Measurements from ENCODE around the gene SLC44A1. TPM values are rescaled to one million over a fixed set of nuclear protein-coding genes. Genes with fewer than 3 reads are reported as not detected.

The SLC44A1 gene
- total and polyA plus RNA-seq, 2 of the 13 experiments (the other 11 are each of a cell fraction or from before 2014, with no cell fraction given) = 21.4 to 40.8 TPM

GRCh38 chr9:105278751-105279150 is 34.3 kb downstream of the SLC44A1 start (continued):
- TF ChIP-seq HES4 (CRISPR knock-in tag; IDR thresholded peaks at IDR 0.05; ENCODE audit: borderline replicate concordance) = no peak
- TF ChIP-seq PREB (CRISPR knock-in tag; IDR thresholded peaks at IDR 0.05) = no peak
- TF ChIP-seq ZNF468 (CRISPR knock-in tag; IDR thresholded peaks at IDR 0.05) = no peak
- TF ChIP-seq AGO1 (IDR thresholded peaks at IDR 0.05; ENCODE audit: low read depth, low read length, poor library complexity, severe bottlenecking) = no peak
- TF ChIP-seq MED8 (CRISPR knock-in tag; IDR thresholded peaks at IDR 0.05; ENCODE audit: insufficient replicate concordance) = no peak
- TF ChIP-seq NFIC (IDR thresholded peaks at IDR 0.05; ENCODE audit: low read length) = no peak
- no peak for TF ChIP-seq NR1H2 (CRISPR knock-in tag; IDR thresholded peaks at IDR 0.05; ENCODE audit: borderline replicate concordance, low read depth)

DNA sequence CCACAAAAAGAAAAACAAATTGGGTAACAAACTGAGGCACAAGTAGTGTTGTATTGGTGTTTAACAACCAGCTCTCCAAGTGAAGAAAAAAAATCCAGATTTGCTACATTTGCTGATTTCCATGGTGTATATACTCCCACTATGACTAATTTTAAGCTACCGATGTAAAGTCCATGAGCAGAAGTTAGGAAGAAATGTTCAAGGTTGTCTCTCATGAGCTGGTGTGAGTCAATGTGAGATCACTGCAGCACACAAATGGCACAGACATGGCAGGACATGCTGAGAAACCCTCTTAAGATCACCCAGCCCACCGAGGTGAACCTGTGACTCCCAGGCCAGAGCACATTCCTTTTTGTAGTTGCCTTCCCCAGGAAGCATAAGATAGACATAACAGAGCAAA is 36.2 kb downstream of the SLC44A1 start:
- no peak overlapping the region for H3K4me2 ChIP-seq (ENCODE audit: low read depth, low read length)
- POLR2A ChIA-PET = interaction anchor here (0.9 to 1.8 kb wide), 2 partner anchors 11 to 29 kb away, joined by 4 to 5 read pairs; no protein-coding TSS in a partner anchor
- no peaks in the 10 kb centered on the region for H3K9me3 ChIP-seq (ENCODE audit: low read length)
- H3K4me3 ChIP-seq (replicated peaks in 1 of 3; ENCODE audit: insufficient read depth in 1 of 3, low read depth in 2 of 3, low read length in 3 of 3) = no peak overlapping the region
- no peaks in the 10 kb centered on the region for H4K20me1 ChIP-seq (ENCODE audit: insufficient read depth, low read length)
- H3K27ac ChIP-seq (ENCODE audit: extremely low read length, insufficient read depth, low read length) = no peak overlapping the region
- FAIRE-seq (no peak), DNase-seq (ENCODE audit: low spot score) (peak; percentile 32), ATAC-seq (no peak)
- intact Hi-C loops (cut with micrococcal nuclease; ENCODE audit: unreplicated experiment) (no loop called here), in situ Hi-C loops (cut with HindIII; ENCODE audit: extremely low pct_ligation_motif_present, low pct_unique_long_range_greater_than_20kb) (no loop called here)
- H3K9ac ChIP-seq (ENCODE audit: insufficient read depth, low read depth, low read length) = no peak overlapping the region
- CTCF ChIA-PET (ENCODE audit: low intra/inter-chr PET ratio, low total read pairs) = no interaction called here
- no peaks in the 10 kb centered on the region for H3K36me3 ChIP-seq (replicated peaks in 1 of 2; ENCODE audit: control insufficient read depth in 1 of 2, insufficient read depth in 2 of 2, low read length in 2 of 2)
- H3K27me3 ChIP-seq (ENCODE audit: control insufficient read depth in 1 of 2, insufficient read depth in 2 of 2, low read length in 2 of 2) = no peaks in the 10 kb centered on the region
- peaks cover 27% of the 10 kb centered on the region for H3K4me1 ChIP-seq (ENCODE audit: insufficient read depth, low read length)
- BruUV-seq (replicated peaks) = no TSS peak
- WGBS (ENCODE audit: low lambda C conversion rate) = 75% methylated on average over 2 of the region's 2 CpGs
- peaks cover 36% of the 10 kb centered on the region for H3K79me2 ChIP-seq (ENCODE audit: insufficient read depth, low read length)
- H2AFZ ChIP-seq (ENCODE audit: low read length) = no peak overlapping the region
- no peak for TF ChIP-seq TOPORS (CRISPR knock-in tag; IDR thresholded peaks at IDR 0.05)
- no peak for TF ChIP-seq SMAD9 (CRISPR knock-in tag; IDR thresholded peaks at IDR 0.05)
- TF ChIP-seq ZNF562 (CRISPR knock-in tag; IDR thresholded peaks at IDR 0.05; ENCODE audit: borderline replicate concordance) = no peak
- TF ChIP-seq ZHX2 (IDR thresholded peaks at IDR 0.05; ENCODE audit: low read depth) = no peak
- TF ChIP-seq ZHX2 (CRISPR knock-in tag; IDR thresholded peaks at IDR 0.05; ENCODE audit: borderline replicate concordance) = no peak
- no peak for TF ChIP-seq CEBPB (IDR thresholded peaks at IDR 0.05; ENCODE audit: borderline replicate concordance, low read depth, low read length)
- TF ChIP-seq KLF16 (CRISPR knock-in tag; IDR thresholded peaks at IDR 0.05) = no peak
- TF ChIP-seq ZNF816 (CRISPR knock-in tag; IDR thresholded peaks at IDR 0.05; ENCODE audit: borderline replicate concordance) = no peak
- TF ChIP-seq IKZF1 (IDR thresholded peaks at IDR 0.05) = no peak
- no peak for TF ChIP-seq SIX4 (CRISPR knock-in tag; IDR thresholded peaks at IDR 0.05)
